HG03095 (cell line): Measurements from ENCODE around the gene SPATA45.

Experiments
- ATAC-seq: cut with Tn5 transposase; IDR thresholded peaks from one replicate; pipeline ENCODE4 v1.9.1; 2021; ENCODE audit warnings: moderate library complexity; ENCODE audit not compliant: unreplicated experiment

The SPATA45 gene

GRCh38 chr1:212833211-212834207, 13.9 kb downstream of the SPATA45 start:
- peak; percentile 75 for ATAC-seq

DNA sequence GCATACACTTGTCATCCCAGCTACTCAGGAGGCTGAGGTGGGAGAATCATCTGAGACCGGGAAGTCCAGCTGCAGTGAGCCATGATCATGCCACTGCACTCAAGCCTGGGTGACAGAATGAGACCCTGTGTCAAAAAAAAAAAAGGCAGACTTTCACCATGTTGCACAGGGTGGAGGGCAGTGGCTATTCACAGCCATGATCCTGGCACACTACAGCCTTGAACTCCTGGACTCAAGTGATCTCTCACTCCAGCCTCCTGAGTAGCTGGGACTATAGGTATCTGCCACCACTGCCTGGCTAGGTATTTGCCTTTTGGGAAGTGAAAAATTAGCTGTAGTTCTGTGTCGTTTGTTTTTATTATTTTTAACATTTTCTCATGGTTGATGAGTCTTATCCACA, 19.1 kb downstream of the SPATA45 start:
- ATAC-seq = no peak

DNA sequence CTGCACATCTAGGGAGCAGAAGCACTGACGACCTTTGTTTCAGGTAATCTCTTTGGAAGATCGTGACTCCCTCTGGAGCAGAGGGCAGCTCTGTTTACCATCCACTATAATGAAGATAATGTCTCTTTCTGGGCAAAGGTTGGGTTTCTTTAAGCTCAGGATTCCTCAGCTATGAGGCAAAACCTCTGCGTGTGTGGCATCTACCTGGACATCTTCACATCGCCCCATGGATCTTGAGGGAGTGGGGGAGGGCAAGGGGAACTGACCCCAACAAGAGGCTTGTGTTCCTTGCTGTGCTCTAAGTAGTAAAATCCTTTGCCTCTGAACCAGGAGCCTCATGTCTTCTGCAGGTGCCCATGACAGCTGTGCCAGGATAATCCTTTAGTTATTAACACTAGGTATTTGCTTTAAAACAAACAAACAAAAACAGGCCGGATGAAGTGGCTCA, 19.6 kb downstream of the SPATA45 start:
- ATAC-seq = no peak

- no peak for ATAC-seq
Observed at GRCh38 chr1:212827171-212827776, 20.2 kb downstream of the SPATA45 start.

GRCh38 chr1:212825798-212826452, 21.5 kb downstream of the SPATA45 start:
- no peak for ATAC-seq

GRCh38 chr1:212824201-212824600, 23.2 kb downstream of the SPATA45 start:
- no peak for ATAC-seq

GRCh38 chr1:212822956-212823355, 24.5 kb downstream of the SPATA45 start:
- ATAC-seq = no peak

GRCh38 chr1:212820969-212821368, 26.5 kb downstream of the SPATA45 start:
- no peak for ATAC-seq

DNA sequence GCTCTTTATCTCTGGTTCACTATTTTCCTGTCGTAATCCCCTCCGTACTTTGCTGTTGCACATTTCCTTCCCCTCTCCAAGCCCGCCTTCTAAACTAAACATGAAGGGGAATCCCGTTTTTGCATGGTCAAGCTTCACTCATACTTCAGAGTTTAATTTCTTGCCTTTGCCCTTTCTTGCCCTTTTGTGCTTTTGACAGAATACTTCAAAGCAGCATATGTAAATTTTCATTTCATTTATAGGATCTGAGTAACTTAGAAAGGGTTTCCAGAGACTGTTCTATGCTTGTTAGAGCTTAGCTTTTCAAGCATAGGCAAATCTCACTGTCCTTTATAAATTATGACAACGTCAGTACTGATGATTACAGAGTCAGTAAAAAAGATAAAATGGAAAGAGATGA, 27.7 kb downstream of the SPATA45 start:
- ATAC-seq = peak; percentile 67

DNA sequence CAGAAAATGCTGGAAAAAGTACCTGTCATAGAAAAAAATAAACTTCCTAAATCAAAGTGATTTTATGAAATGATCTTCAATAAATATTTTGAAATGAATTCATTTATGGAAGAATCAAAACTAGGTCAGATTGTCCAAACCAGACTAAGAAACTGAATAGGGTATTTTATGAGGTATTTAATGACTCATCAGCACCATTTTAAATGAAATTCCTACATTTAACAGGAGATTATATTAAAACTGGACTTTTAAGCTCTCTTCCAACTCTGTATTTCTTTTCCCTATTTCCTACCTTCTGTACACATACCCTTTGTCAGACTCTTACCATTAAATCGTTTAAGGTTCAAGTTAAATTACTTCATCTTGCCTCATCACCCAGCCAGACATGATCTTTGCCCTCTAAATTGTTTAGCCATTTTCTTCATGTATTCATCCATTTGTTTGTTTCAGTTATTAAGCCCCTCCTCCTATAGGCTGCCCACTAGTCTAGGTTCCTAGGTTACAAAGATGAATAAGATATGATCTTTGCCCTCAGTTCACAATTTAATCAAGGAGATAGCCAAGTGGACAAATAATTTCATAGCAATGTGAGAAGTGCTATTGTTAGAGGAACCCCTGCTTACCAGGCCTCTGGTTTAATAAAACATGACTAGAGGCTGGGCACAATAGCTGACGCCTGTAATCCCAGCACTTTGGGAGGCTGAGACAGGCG, 30.7 kb downstream of the SPATA45 start:
- ATAC-seq = no peak

- ATAC-seq = no peak
Observed at GRCh38 chr1:212814537-212815334, 32.7 kb downstream of the SPATA45 start.

- ATAC-seq = no peak
Observed at GRCh38 chr1:212805767-212806166, 41.7 kb downstream of the SPATA45 start.

GRCh38 chr1:212797681-212798080, 49.8 kb downstream of the SPATA45 start:
- ATAC-seq = no peak

GRCh38 chr1:212794561-212795014, 52.9 kb downstream of the SPATA45 start:
- ATAC-seq = peak; percentile 81

GRCh38 chr1:212792396-212792908, 55.0 kb downstream of the SPATA45 start:
- no peak for ATAC-seq

GRCh38 chr1:212791676-212792395, 55.6 kb downstream of the SPATA45 start, which contains the start of the genes NSL1 and TATDN3:
NSL1 (minus strand) TSS chr1:212791777; CDS start chr1:212791763, 14 bp downstream.
TATDN3 (plus strand) TSS chr1:212791894; CDS start chr1:212791922, 28 bp downstream.
- peak; percentile 60 for ATAC-seq

DNA sequence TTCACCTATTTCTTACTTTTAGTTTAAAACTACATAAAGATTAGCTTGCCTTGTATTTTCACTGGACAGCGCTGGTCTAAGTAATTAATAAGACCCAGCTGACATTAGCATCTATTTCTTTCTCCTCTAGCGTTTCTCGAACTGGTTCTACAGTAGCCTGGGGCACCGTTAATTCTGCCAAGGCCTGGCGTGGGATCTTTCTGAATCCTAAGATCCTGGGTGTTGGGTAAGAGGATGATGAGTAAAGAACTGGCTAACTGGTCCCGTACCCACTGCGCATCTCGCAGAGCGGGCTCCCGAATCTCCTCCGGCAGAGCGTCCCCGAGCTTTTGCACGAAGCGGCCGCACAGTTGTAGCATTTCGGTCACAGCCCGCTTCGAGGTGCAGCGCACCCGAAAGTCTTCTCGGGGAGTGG, 56.2 kb downstream of the SPATA45 start:
- ATAC-seq = peak; percentile 30

DNA sequence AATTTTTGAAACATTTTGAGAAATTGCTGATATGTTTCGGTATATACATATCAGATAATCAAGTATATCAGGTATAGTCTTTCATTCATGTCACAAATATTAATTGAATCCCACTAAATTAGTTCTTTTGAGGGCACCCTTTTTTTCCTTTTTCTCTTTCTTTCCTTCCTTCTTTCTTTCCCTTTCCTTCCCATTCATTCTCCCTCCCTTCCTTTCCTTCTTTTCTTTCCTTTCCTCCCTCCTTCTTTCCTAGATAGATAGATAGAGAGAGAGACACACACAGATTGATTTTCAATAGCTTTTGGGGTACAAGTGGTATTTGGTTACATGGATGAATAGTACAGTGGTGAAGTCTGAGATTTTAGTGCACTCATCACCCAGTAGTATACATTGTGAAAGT, 61.6 kb downstream of the SPATA45 start:
- no peak for ATAC-seq

DNA sequence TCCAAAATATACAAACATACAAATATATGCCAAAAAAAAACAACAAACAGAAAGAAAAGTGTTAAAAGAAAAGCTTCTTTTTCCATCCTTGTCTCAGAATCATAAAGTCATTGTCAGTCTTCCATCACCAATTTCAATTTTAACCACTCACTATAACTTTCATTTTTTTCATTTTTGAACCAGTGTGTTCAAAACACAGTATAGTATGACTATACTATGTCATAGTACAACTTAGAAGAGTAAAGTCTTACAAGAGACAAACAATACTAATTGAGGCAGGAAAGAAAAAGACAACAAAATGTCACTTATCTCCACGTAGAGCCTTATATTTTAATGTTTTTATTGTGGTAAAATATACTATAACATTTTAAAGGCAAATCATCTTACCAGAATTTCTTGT, 63.5 kb downstream of the SPATA45 start:
- no peak for ATAC-seq
